Measurements from ENCODE around the gene OTOF. TPM values are rescaled to one million over a fixed set of nuclear protein-coding genes. Genes with fewer than 3 reads are reported as not detected.

Gene OTOF
- total RNA-seq, 1 donor from 2014 or later = not detected

DNA sequence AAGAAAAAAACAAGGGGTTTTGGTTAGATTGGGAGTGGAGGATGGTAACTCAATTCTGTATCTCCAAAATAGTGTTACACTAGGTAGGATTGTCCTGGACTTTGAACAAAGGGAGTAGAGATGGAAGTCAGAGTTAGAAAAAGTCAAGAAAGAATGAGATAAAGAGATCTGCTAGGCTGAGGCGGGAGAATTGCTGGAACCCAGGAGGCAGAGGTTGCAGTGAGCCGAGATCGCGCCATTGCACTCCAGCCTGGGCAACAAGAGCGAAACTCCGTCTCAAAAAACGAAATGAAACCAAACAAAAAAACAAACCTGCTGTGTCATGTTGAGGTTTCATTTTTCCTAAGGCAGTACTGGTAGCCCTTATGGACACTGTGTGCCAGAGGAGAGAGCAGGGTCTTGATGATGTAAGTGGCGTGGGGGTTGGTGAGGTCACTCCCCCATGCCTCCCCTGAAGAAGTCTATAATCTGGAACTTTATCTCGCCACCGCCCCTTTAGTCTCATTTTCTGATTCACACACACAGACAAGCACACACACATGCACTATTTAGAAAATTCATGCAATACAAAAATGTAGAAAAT is 65.7 kb downstream of the OTOF start:
- DNase-seq (ENCODE audit: low spot score) = no peak

DNA sequence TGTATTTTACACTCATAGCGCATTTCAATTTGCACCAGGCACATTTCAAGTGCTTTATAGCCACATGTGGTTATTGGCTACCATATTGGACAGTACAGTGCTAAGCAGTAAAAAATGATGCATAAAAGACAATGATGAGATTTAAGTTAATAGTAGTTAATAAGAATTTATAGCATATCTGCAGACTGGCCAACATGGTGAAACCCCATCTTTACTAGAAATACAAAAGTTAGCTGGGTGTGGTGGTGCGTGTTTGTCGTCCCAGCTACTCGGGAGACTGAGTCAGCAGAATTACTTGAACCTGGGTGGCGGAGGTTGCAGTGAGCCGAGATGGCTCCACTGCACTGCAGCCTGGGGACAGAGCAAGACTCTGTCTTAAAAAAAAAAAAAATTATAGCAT is 66.5 kb downstream of the OTOF start:
- no peak for DNase-seq (ENCODE audit: low spot score)

DNA sequence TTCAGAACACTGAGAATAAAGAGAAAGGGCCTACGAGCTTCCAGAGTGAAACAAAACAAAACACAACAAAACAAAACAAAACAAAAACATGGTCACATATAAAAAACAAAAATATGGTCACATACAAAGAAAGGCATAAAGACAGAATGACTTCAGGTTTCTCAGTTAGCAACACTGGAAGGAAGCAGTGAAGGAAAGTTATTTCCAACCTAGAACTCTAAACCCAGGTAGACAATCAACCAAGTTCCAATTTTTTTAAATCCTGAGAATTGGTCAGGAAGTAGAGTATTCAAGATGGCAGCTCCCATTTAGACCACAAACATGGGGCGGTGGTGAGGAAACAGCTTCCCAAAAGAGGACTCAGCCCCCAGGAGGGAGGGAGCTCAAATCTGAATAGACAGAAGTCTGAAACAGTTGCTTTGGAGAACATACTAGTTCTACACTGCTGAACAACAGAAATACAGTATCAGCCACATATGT is 67.1 kb downstream of the OTOF start:
- DNase-seq (ENCODE audit: low spot score) = no peak

DNA sequence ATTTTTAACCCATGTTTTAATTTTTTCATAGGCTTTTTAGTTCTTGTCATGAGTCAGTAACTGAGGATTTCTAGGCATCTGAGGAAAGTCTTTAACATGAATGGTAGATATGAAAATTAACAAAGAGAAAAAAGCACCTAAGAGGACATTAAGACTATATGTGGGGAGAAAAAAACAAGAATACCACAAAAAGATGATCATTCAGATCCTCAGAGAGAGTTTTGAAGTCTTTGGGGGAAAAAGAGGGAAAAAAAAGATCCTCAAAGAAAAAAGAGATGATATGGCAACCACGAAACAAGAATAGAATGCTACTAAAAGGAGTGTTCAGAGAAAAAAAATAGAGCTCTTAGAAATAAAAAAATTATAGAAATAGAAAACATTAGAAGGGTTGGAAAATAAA is 68.1 kb downstream of the OTOF start:
- DNase-seq (ENCODE audit: low spot score) = no peak

DNA sequence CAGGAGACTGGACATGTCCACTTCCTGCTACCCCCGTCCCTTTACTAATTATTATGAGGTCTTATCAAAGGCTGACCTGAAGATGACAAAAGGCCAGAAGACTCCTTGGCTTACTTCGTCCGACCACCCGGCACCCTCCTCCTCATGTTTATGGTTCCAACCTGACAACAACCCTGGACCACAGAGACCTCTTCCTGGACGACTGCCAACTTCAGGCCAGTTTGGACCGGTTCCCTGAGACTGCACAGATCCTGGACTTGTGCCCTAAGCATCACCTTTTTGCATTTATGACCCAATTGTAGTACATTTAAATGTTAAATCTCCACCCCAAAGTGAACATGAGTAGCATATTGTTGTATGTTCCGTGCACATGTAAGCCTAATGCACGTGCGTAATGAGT is 70.4 kb downstream of the OTOF start:
- no peak for DNase-seq (ENCODE audit: low spot score)

Other genes with a start within 250 kb of the OTOF start
- gene HADHA, start 233.5 kb downstream of the OTOF start, total RNA-seq (ENCODE audit: insufficient read depth, low replicate concordance) = 102 TPM
- gene HADHB, start 233.2 kb downstream of the OTOF start, total RNA-seq (ENCODE audit: insufficient read depth, low replicate concordance) = 77.0 TPM
- 21.2 TPM for gene SELENOI, start 132.0 kb downstream of the OTOF start, total RNA-seq (ENCODE audit: insufficient read depth, low replicate concordance)
- gene ADGRF3, start 131.3 kb downstream of the OTOF start, total RNA-seq (ENCODE audit: insufficient read depth, low replicate concordance) = 0.48 TPM
- not detected for gene DRC1, start 76.2 kb downstream of the OTOF start, total RNA-seq (ENCODE audit: insufficient read depth, low replicate concordance)
- not detected for gene CIB4, start 163.2 kb upstream of the OTOF start, total RNA-seq (ENCODE audit: insufficient read depth, low replicate concordance)
- 11.8 TPM for gene KCNK3, start 214.6 kb upstream of the OTOF start, total RNA-seq (ENCODE audit: insufficient read depth, low replicate concordance)

Measured in umbilical cord (tissue), 2 donors.